ENCODE data around the gene SPECC1L. TPM values are rescaled to one million over a fixed set of nuclear protein-coding genes. Genes with fewer than 3 reads are reported as not detected.

Gene SPECC1L
- total and polyA plus RNA-seq, 2 of the 8 experiments (the other 6 are each of a cell fraction or from before 2014, with no cell fraction given) = 15.7 to 61.6 TPM

- TF ChIP-seq, protein P1, sequence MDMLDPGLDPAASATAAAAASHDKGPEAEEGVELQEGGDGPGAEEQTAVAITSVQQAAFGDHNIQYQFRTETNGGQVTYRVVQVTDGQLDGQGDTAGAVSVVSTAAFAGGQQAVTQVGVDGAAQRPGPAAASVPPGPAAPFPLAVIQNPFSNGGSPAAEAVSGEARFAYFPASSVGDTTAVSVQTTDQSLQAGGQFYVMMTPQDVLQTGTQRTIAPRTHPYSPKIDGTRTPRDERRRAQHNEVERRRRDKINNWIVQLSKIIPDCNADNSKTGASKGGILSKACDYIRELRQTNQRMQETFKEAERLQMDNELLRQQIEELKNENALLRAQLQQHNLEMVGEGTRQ (IDR thresholded peaks at IDR 0.05; ENCODE audit: low read length) = no peak
Measured at GRCh38 chr22:24305260-24305692, 34.6 kb downstream of the SPECC1L start (continued).
